Fibroblast of the aortic adventitia (primary cell): Measurements from ENCODE around the gene SEPTIN10. TPM values are rescaled to one million over a fixed set of nuclear protein-coding genes. Genes with fewer than 3 reads are reported as not detected.

ENCODE experiments used
- DNase-seq: peaks from one replicate; pipeline ENCODE4 v3.0.0-alpha.2; 2010; ENCODE audit warnings: low read depth
- H3K4me3 ChIP-seq: 2 replicates; pipeline ENCODE4 v1.5.1; 2011; ENCODE audit warnings: low read depth, mild to moderate bottlenecking, control low read depth, low read length, moderate library complexity
- CTCF ChIP-seq: IDR thresholded peaks from 2 replicates; pipeline ENCODE4 v1.5.1; 2011; ENCODE audit warnings: mild to moderate bottlenecking, low read length, control low read depth, inconsistent platforms; ENCODE audit not compliant: insufficient read depth
- total RNA-seq: library from RNA; depleted of rRNA; stranded (reverse); fragments of >200 nt; gene quantifications from 2 replicates; pipeline ENCODE4 v1.2.3, GENCODE V29; 2012; ENCODE audit warnings: low replicate concordance

SEPTIN10 gene
- total RNA-seq, 1 donor: 145 TPM

- no peak overlapping the region for H3K4me3 ChIP-seq
- DNase-seq: no peak
- no peak for TF ChIP-seq CTCF
Observed at GRCh38 chr2:109531221-109531620, 82.5 kb downstream of the SEPTIN10 start.

- no peak overlapping the region for H3K4me3 ChIP-seq
- TF ChIP-seq CTCF: peak; percentile 5
- no peak for DNase-seq
Observed at GRCh38 chr2:109530712-109531111, 83.1 kb downstream of the SEPTIN10 start.

- TF ChIP-seq CTCF: no peak
- no peak for DNase-seq
- no peak overlapping the region for H3K4me3 ChIP-seq
Observed at GRCh38 chr2:109529532-109530449, 84.0 kb downstream of the SEPTIN10 start.

GRCh38 chr2:109528811-109529501, 84.8 kb downstream of the SEPTIN10 start:
- H3K4me3 ChIP-seq: no peak overlapping the region
- no peak for DNase-seq
- TF ChIP-seq CTCF: no peak

- DNase-seq: no peak
- H3K4me3 ChIP-seq: no peak overlapping the region
- TF ChIP-seq CTCF: no peak
Observed at GRCh38 chr2:109527846-109528705, 85.7 kb downstream of the SEPTIN10 start.

GRCh38 chr2:109527079-109527478, 86.7 kb downstream of the SEPTIN10 start:
- DNase-seq: no peak
- no peak for TF ChIP-seq CTCF
- H3K4me3 ChIP-seq: no peak overlapping the region
